NCI-H2081 (cell line): ENCODE results near the gene GALNT3.

Experiments used
- DNase-seq, 2 experiments: peaks; one replicate each; lab custom pipeline; 2025; lab: John Stamatoyannopoulos, UW

GALNT3 gene

GRCh38 chr2:165796129-165796528, 2.1 kb upstream of the GALNT3 start:
- no peak for DNase-seq

GRCh38 chr2:165795011-165795410, 964 bp upstream of the GALNT3 start:
- no peak for DNase-seq

- peak in 1 of 2 experiments; percentile 59 for DNase-seq
These were observed 485 bp upstream of the GALNT3 start for GRCh38 chr2:165794536-165794928.

- peak in 1 of 2 experiments; percentile 56 for DNase-seq
These were observed 777 bp downstream of the GALNT3 start for GRCh38 chr2:165793161-165793778.

GRCh38 chr2:165792104-165792454, 2.0 kb downstream of the GALNT3 start:
- DNase-seq: no peak

DNA sequence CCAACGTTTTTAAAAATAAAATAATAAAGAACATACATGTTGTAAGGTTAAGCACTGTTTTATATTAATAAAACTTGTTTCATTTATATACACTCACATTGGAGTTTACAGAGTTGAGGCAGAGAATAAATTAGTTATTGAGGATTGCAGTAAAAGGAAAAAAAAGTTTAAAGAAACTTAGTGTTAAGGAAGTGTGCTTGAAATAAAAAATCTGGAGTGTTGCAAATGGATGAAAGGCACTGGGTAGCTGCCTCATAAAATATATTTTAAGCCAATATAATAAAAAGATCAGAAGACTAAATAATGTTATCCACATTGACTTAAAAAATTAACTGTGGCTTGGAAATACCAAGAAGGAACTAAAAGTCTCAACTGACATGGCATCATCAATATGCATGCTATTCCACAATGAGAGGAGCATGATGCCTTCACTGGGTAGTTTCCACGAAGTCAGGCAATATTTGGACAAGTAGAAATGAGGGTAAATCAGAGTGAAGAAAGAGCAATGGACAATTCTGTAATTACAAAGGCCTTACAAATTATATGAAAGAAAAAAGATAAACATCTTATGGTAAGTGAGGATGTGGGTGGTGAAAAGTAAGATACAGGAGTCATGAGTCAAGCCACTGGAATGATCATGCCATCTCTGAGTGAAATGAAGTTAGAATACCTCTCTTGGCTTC, 2.5 kb downstream of the GALNT3 start:
- DNase-seq: no peak

- no peak for DNase-seq
These were observed 3.6 kb downstream of the GALNT3 start for GRCh38 chr2:165790466-165790865.

GRCh38 chr2:165787334-165787733, 6.7 kb downstream of the GALNT3 start:
- no peak for DNase-seq

- no peak for DNase-seq
These were observed 14.3 kb downstream of the GALNT3 start for GRCh38 chr2:165779706-165780105.

GRCh38 chr2:165778653-165779451, 15.2 kb downstream of the GALNT3 start:
- peak; percentile 25 to 27 for DNase-seq

- DNase-seq: no peak
These were observed 15.9 kb downstream of the GALNT3 start for GRCh38 chr2:165778187-165778556.

- DNase-seq: no peak
These were observed 16.4 kb downstream of the GALNT3 start for GRCh38 chr2:165777522-165778186.

- no peak for DNase-seq
These were observed 17.3 kb downstream of the GALNT3 start for GRCh38 chr2:165776796-165777195.

DNA sequence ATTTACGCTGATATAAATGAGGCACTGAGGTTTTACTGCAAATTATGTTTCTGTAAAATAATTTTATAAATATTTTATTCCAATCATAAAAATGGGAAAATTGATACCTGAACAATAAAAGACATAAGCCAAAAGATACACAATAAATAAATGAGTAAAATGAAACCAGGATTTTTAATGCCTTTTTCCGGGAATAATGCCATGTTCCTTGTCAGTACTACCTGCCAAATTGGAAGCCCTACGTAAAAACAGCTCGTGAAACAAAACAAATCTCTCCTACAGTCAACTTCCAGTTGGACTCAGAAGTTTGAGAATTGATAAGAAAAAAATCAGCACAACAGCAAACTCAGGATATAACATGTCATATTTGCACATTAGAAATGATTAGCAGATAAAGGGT, 18.0 kb downstream of the GALNT3 start:
- DNase-seq: peak in 1 of 2 experiments; percentile 66

DNA sequence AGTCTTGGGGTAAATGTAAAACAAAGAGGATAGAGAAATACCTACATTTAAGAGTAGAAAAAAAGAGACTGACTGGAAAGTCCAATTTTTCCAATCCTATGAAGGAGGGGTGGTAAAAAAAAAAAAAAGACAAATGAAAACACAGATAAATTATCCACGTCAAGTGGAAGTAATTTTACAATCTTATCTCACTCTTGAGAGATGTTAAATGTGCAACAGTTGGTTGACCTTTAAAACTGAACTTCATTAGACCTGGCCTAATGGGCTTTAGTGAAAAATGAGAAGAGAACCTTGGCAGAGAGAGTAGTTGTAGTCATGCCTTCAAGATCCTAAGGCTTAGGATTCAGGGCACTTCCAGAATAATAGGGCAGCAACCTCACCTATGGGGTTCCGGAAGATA, 20.4 kb downstream of the GALNT3 start:
- no peak for DNase-seq

GRCh38 chr2:165772183-165772582, 21.9 kb downstream of the GALNT3 start:
- no peak for DNase-seq

DNA sequence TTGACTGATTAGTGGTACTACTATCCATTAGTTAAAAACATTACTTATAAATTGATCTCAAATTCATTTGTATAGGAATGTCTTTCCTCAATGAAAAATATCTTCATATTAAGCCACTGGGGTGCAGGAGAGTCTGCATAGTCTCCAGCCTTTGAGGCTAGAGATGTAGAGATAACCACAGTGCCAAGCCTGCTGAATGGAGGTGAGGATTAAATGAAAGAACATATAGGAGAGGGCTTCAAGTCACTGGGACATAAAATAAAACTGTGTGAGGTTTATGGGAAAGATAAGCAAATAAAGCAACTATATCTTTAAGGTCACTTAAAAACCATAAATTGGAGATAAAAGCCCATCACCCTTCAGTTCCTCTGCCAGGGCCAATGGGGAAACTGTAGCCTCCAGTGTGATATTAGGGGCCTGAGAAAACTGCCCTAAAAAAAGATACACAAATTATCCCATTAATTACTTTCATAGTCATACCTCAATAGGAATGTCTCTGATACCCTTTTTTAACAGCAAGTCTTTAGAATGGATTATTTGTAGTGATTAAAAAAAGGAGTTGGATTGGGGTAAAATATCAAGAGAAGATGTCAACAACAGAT, 27.6 kb downstream of the GALNT3 start:
- DNase-seq: peak in 1 of 2 experiments; percentile 34

GRCh38 chr2:165762723-165763122, 31.3 kb downstream of the GALNT3 start:
- no peak for DNase-seq

DNA sequence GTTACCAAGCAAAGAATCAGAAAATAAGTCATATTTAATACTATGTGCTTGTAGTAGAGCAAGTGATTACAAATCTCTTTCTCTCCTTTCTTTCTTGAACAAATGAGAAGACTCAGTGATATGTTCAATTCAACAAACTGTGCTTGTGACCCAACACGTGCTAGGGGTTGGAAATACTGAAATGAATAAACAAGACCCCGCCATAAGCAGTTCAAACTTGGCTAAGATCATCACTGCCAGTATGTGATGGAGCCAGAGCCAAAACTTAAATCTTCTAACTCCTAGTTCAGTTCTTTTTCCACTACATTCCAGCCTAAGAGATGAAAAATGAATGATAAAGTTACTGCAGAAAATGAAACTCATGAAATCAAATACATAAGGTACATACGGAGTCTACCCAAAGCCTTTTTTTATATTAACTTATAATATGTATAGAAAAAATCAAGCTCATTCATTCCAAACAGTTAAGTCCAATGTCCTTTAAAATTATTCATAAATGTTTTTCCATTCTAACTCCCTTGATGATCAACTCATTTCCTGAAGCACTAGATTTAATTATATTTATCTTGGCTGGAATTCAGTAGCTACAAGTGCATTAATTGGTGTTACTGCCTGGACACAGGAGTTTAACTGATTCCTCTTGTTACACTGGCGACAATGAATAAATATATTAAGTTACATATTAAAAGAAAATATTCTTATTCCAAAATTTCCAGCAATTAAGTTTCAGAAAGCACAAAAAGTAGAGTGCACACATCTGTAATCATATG, 36.0 kb downstream of the GALNT3 start:
- DNase-seq: peak; percentile 69 to 93

GRCh38 chr2:165746501-165746900, 47.5 kb downstream of the GALNT3 start:
- no peak for DNase-seq

DNA sequence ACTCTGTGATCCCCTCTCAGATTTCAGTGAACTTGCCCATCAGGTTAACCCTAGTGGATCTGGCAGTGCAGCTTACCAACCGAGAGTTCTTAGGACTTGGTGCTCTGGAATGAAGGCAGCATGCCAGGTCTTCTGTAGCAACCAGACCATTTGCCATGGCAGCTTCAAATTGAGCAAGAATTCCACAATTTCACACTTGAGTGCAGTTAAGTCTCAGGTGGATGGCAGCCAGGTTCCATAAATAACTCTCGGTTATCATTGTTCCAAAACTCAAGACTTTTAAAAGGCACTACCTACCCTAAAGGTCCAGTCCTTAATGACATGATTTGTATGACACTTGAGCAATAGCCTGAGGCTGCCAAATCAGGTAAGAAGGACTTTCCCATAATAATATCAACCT, 48.1 kb downstream of the GALNT3 start:
- no peak for DNase-seq
